DOHH2 (cell line): ENCODE measurements around the gene SPINDOC.

Experiments
- CTCF ChIP-seq: fragments of 200-600 bp; sonication (generic); IDR thresholded peaks from one replicate; pipeline ENCODE4 v1.5.1; 2014; ENCODE audit warnings: antibody characterized with exemption, mild to moderate bottlenecking, low read depth, low read length; ENCODE audit not compliant: poor library complexity, severe bottlenecking
- EZH2phosphoT487 ChIP-seq: fragments of 200-600 bp; sonication (generic); IDR thresholded peaks from 2 replicates; pipeline ENCODE4 v1.6.1; 2017; ENCODE audit warnings: borderline replicate concordance, mild to moderate bottlenecking, antibody characterized with exemption, low read length, moderate library complexity, mixed read lengths

DNA sequence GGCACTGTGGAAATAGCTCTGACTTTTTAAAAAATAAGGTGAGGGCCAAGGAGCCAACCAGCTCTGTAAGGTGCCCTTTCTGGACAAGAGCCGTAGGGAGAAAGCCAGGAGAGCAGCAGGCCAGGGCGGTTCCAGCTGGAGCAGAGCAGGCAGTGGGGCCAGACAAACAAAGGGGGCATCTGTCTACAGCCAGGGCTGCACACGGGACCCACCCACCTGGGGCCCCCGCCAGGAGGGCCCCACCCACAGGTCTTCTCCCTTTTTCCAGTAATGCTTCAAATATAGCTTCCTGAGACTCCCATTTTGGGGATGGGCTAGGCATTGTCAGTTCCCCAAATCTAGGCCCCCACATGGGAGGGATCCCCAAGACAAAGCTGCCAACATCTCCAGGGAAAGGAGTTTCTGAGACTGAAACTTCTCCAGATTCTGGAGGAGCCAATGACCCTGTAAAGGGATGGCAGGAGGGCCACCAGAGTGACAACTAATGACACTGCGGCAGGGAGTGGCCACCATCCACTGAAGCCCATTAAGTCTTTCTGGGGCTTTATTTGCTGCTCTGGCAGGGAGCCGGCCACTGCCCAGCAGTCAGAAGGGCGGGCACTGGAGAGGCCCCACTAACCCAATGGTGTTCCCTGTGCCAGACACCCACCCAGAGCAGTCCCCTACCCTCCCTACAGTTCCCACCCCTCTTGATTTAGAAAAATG, 46.6 kb upstream of the SPINDOC start:
- TF ChIP-seq CTCF (no peak), EZH2phosphoT487 (no peak)
